Sigmoid colon (tissue), 4 donors: ENCODE results near the gene DHRS7B.

Experiments used
- CTCF ChIP-seq, 4 experiments: fragments of 450-650 bp in 3 of 4; fragments of 200-600 bp in 1 of 4; IDR thresholded peaks; one replicate each; pipeline ENCODE4 v1.5.1; 2016 to 2019; ENCODE audit warnings: antibody characterized with exemption in 4 of 4, mild to moderate bottlenecking in 3 of 4, moderate library complexity in 2 of 4
- EP300 ChIP-seq, 4 donors: sonication (generic); formaldehyde crosslinking; IDR thresholded peaks; one replicate each; pipeline ENCODE4 v1.6.1; 2017; ENCODE audit warnings: antibody characterized with exemption in 4 of 4
- POLR2A ChIP-seq, 2 donors: fragments of 450-650 bp; IDR thresholded peaks; one replicate each; pipeline ENCODE4 v1.6.1; 2016; ENCODE audit warnings: antibody characterized with exemption in 2 of 2, mild to moderate bottlenecking in 2 of 2, moderate library complexity in 2 of 2

- TF ChIP-seq POLR2A (IDR thresholded peaks at IDR 0.05) (no peak), CTCF (IDR thresholded peaks at IDR 0.05) (no peak), EP300 (IDR thresholded peaks at IDR 0.05) (no peak)
These were observed 78.2 kb downstream of the DHRS7B start for GRCh38 chr17:21204935-21205334.
